Stomach (tissue), 9 donors: Measurements from ENCODE around the gene HARS1. TPM values are rescaled to one million over a fixed set of nuclear protein-coding genes. Genes with fewer than 3 reads are reported as not detected.

Experiments
- DNase-seq, 2 donors: peaks; one replicate each; pipeline versions ENCODE4 v3.0.0 to v3.0.0-alpha.2; 2013 to 2019
- H3K27ac ChIP-seq, 5 donors: fragments of 200-600 bp in 4 of 5; sonication (generic) in 4 of 5; one replicate each; pipeline ENCODE4 v1.5.1; 2013 to 2019; ENCODE audit warnings: mild to moderate bottlenecking in 1 of 5, moderate library complexity in 1 of 5
- H3K27me3 ChIP-seq, 3 donors: fragments of 200-600 bp; sonication (generic); one replicate each; pipeline ENCODE4 v1.5.1; 2017 to 2019; ENCODE audit warnings: mixed run types in 1 of 3
- H3K36me3 ChIP-seq, 4 donors: fragments of 200-600 bp; sonication (generic); 1 replicate in 3 of 4; 2 replicates in 1 of 4; pipeline ENCODE4 v1.5.1; 2016 to 2019
- H3K4me1 ChIP-seq, 4 donors: fragments of 200-600 bp; sonication (generic); one replicate each; pipeline ENCODE4 v1.5.1; 2016 to 2019
- H3K4me3 ChIP-seq, 4 donors: fragments of 200-600 bp; sonication (generic) in 3 of 4; one replicate each; pipeline ENCODE4 v1.5.1; 2016 to 2019; ENCODE audit warnings: mild to moderate bottlenecking in 1 of 4
- H3K9me3 ChIP-seq, 4 donors: fragments of 200-600 bp; sonication (generic); one replicate each; pipeline ENCODE4 v1.5.1; 2016 to 2019
- CTCF ChIP-seq, 7 experiments: fragments of 450-650 bp in 4 of 7; fragments of 200-600 bp in 3 of 7; sonication (generic) in 3 of 7; IDR thresholded peaks; one replicate each; pipeline ENCODE4 v1.5.1; 2016 to 2019; ENCODE audit warnings: antibody characterized with exemption in 7 of 7, control low read depth in 2 of 7, mild to moderate bottlenecking in 1 of 7
- EP300 ChIP-seq: sonication (generic); formaldehyde crosslinking; IDR thresholded peaks from one replicate; pipeline ENCODE4 v1.6.1; 2017; ENCODE audit warnings: antibody characterized with exemption
- POLR2A ChIP-seq, 4 donors: fragments of 450-650 bp; IDR thresholded peaks; one replicate each; pipeline ENCODE4 v1.6.1; 2016; ENCODE audit warnings: antibody characterized with exemption in 4 of 4, control low read depth in 2 of 4, mild to moderate bottlenecking in 1 of 4, moderate library complexity in 1 of 4
- POLR2AphosphoS5 ChIP-seq, 3 donors: sonication (generic); formaldehyde crosslinking; IDR thresholded peaks; one replicate each; pipeline ENCODE4 v1.6.1; 2016; ENCODE audit warnings: antibody characterized with exemption in 3 of 3
- WGBS, 5 donors: extraction: QIAGEN DNeasy Blood & Tissue Kit in 3 of 5; methylation state at CpG; one replicate each; pipeline versions ENCODE4 v1.1.5 to v1.1.7; 2013 to 2018; 5-methylcytosine and 5-hydroxymethylcytosine counted together
- intact Hi-C: fragments of 100-400 bp; cut with DNase I; formaldehyde crosslinking; loops from one replicate; pipeline ENCODE4 v1.15.1; 2023; ENCODE audit warnings: low total_unique reads
- polyA plus RNA-seq, 3 donors: library from polyadenylated mRNA; stranded (reverse); fragments of 200-250 nt; gene quantifications; one replicate each; pipeline ENCODE4 v1.2.3, GENCODE V29; 2013
- total RNA-seq, 5 donors: library from RNA; depleted of rRNA; stranded (reverse); fragments of >200 nt; gene quantifications; one replicate each; pipeline versions ENCODE4 v1.1.0 to v1.2.3, GENCODE V29; 2014 to 2016
- donor health status: healthy with polysubstance abuse.
- donor health status: Bipolar disorder and iron deficiency.
- donor health status: healthy.

Gene HARS1
- total and polyA plus RNA-seq, 8 donors, result 22.9 to 117 (median 50.8) TPM

- peaks cover 13 to 26% (median 22%) of the 10 kb centered on the region in 4 donors for H3K4me1 ChIP-seq
- intact Hi-C loops, result no loop called here
- peak within 1 kb of the TSS; percentile 47 to 86 (median 81) for H3K27ac ChIP-seq
- peaks cover 67 to 87% (median 82%) of the 10 kb centered on the region in 4 donors for H3K36me3 ChIP-seq
- DNase-seq, result peak; percentile 96 to 99
- WGBS, 5 donors, result 1 to 2% (median 1%) methylated on average over 41 to 44 of the region's 44 CpGs
- H3K27me3 ChIP-seq, result no peaks in the 10 kb centered on the region
- H3K4me3 ChIP-seq, result peak within 1 kb of the TSS; percentile 77 to 98 (median 86)
- TF ChIP-seq POLR2AphosphoS5 (IDR thresholded peaks at IDR 0.05), result peak; percentile 92 to 98 (median 95)
- no peak for TF ChIP-seq EP300
- no peak for TF ChIP-seq POLR2A (IDR thresholded peaks at IDR 0.05)
- no peak for TF ChIP-seq CTCF (IDR thresholded peaks at IDR 0.05)
- no peaks in the 10 kb centered on the region for H3K9me3 ChIP-seq
These were observed 9.3 kb upstream of the HARS1 start, which contains the start of gene ZMAT2 for GRCh38 chr5:140700177-140701144. Gene ZMAT2, plus strand, starts transcription at chr5:140700447. Its CDS starts 14 bp downstream, at chr5:140700461.

- peaks cover 57 to 76% (median 70%) of the 10 kb centered on the region in 4 donors for H3K36me3 ChIP-seq
- H3K27ac ChIP-seq, result no peak overlapping the region
- no peak overlapping the region for H3K4me3 ChIP-seq
- H3K4me1 ChIP-seq, result peaks cover 22 to 48% (median 40%) of the 10 kb centered on the region in 4 donors
- DNase-seq, result no peak
- intact Hi-C loops, result no loop called here
- no peaks in the 10 kb centered on the region for H3K27me3 ChIP-seq
- TF ChIP-seq CTCF (IDR thresholded peaks at IDR 0.05) (no peak), EP300 (no peak), POLR2AphosphoS5 (IDR thresholded peaks at IDR 0.05) (no peak), POLR2A (IDR thresholded peaks at IDR 0.05) (no peak)
- H3K9me3 ChIP-seq, result no peaks in the 10 kb centered on the region
- 76 to 88% (median 80%) methylated on average over 4 of the region's 4 CpGs for WGBS, 5 donors
These were observed 5.8 kb upstream of the HARS1 start for GRCh38 chr5:140696891-140697492.

DNA sequence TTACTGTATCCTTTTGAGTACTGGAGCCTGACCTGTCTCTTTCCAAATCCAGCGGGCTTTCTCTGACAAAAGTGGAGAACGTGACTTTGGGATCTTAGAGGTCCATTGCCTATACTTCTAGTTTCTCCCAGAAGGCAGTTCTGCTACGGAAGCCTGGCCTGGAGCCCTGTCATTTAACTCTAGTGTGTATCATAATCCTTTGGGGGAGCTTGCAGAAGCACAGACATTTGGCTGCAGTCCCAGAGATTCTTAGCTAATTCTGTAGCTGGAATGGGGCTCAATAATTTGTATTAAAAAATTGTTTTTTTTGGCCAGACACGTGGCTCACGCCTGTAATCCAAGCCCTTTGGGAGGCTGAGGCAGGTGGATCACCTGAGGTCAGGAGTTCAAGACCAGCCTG, 3.1 kb upstream of the HARS1 start:
- Histone ChIP-seq H3K36me3 (peaks cover 51 to 64% (median 61%) of the 10 kb centered on the region in 4 donors), H3K4me3 (no peak overlapping the region), H3K9me3 (no peaks in the 10 kb centered on the region), H3K27me3 (no peaks in the 10 kb centered on the region), H3K4me1 (peaks cover 17 to 46% (median 35%) of the 10 kb centered on the region in 4 donors), H3K27ac (no peak overlapping the region)
- intact Hi-C loops, result no loop called here
- 65 to 82% (median 70%) methylated on average over 4 to 5 of the region's 5 CpGs for WGBS, 5 donors
- DNase-seq, result no peak
- TF ChIP-seq EP300 (no peak), POLR2AphosphoS5 (IDR thresholded peaks at IDR 0.05) (no peak), CTCF (IDR thresholded peaks at IDR 0.05) (no peak), POLR2A (IDR thresholded peaks at IDR 0.05) (no peak)

DNA sequence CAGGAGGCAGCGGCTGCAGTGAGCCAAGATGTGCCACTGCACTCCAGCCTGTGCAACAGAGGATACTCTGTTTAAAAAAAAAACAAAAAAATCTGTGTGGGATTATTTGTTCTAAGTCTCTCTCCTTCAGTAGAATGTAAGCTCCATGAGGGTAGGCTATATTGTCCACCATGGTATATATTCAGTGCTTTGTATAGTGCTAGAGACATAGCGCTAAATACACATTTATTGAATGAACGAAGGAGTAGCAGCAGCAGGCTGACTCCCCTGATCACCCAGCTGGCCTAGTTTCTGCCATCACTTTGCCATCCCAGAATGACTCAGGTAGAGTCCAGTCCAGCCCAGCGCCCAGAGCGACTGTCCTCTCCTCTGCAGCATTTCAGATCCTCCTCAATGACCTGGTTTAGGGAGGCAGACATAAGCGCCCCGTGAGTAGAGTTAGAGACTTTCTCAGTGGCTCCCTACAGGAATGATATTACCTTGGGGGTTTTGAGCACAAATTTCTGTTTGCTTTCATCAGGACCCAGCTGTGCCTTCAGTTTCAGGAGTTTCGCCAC, 716 bp downstream of the HARS1 start:
- intact Hi-C loops, result no loop called here
- H3K27ac ChIP-seq, result peak overlapping the region; percentile 81 to 91 (median 88)

More for the DNA sequence above, 716 bp downstream of the HARS1 start:
- no peaks in the 10 kb centered on the region for H3K9me3 ChIP-seq
- DNase-seq, result no peak
- peaks cover 12 to 57% (median 52%) of the 10 kb centered on the region in 4 donors for H3K36me3 ChIP-seq
- H3K27me3 ChIP-seq, result no peaks in the 10 kb centered on the region
- no peak for TF ChIP-seq POLR2AphosphoS5 (IDR thresholded peaks at IDR 0.05)
- no peak for TF ChIP-seq CTCF (IDR thresholded peaks at IDR 0.05)
- no peak for TF ChIP-seq EP300
- no peak for TF ChIP-seq POLR2A (IDR thresholded peaks at IDR 0.05)
- peaks cover 17 to 57% (median 37%) of the 10 kb centered on the region in 4 donors for H3K4me1 ChIP-seq
- peak overlapping the region; percentile 66 to 85 (median 82) for H3K4me3 ChIP-seq
- WGBS, 5 donors, result 44 to 56% (median 50%) methylated on average over 6 to 8 of the region's 8 CpGs
